T-cell (primary cell): Measurements from ENCODE around the gene ANKRD60. TPM values are rescaled to one million over a fixed set of nuclear protein-coding genes. Genes with fewer than 3 reads are reported as not detected.

Experiments used
- total RNA-seq, 35 experiments: library from RNA in 6 of 35; stranded (reverse) in 6 of 35; fragments of 120-200 nt in 1 of 35; gene quantifications; one replicate each; pipeline versions ENCODE4 v1.2.1 to v1.2.4 and lab custom pipeline; 2013 to 2026

Gene ANKRD60
- total RNA-seq, 5 donors from 2014 or later (not counting 1 experiment from before 2014, with no cell fraction given), result 0.82 TPM; not detected in 4

Other genes with a start within 250 kb of the ANKRD60 start
- gene RAB22A, start 81.1 kb upstream of the ANKRD60 start, total RNA-seq, result 10 to 100 TPM; 15.3 to 23.0 (median 20.4) TPM
- gene VAPB, start 160.6 kb upstream of the ANKRD60 start, total RNA-seq, result 10 to 100 TPM; 26.4 to 35.0 (median 30.8) TPM